ENCODE results near the gene CSGALNACT2.

The CSGALNACT2 gene

DNA sequence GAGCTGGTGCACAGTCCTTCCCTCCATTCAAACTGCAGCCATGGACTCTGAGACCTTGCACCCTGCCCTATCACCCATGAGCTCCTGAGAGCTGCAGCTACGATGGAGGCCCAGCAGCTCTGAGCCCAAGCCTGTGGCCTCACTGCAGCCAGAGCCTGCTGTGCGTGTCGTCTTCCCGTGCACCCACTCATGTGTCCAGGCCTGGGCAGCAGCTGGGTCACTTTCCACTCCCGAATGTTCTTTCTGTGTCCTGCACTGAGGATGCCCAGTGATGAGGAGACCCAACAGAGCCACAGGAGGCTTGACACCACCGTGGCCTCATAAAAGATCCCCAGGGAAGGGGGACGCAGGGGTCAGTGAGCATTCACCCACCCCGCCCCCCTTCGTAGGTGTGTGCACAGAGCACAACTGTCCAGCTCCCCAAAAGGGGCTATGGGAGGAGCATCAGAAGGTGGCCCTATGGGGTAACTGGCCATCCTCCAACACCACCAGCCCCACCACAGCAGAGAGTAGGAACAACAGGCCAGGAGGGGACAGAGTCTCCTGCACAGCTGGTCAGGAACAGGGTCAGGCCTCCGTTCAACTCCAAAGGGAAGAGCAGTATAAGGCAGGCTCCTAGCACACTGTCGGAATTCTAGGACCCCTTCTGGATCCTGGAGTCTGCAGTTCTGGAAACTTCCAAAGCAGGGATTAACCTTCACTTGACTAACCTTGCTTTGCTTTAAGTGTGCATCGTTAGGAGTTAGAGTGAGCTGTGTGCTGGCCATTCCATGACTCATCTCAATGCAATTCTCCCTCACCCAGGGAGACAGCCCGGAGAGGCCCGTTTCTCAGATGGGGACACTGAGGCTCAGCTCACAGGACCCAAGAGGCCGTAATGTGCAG is 76.1 kb downstream of the CSGALNACT2 start:
- Histone ChIP-seq H3K27me3 (replicated peaks; ENCODE audit: control insufficient read depth, insufficient read depth, low read length) (peaks cover 2% of the 10 kb centered on the region), H3K36me3 (ENCODE audit: control insufficient read depth, insufficient read depth, low read length) (no peaks in the 10 kb centered on the region), H3K4me3 (replicated peaks; ENCODE audit: low read depth, low read length) (no peak overlapping the region)
- no peak for DNase-seq (ENCODE audit: extremely low read depth, insufficient read length)
- TF ChIP-seq, protein P1, sequence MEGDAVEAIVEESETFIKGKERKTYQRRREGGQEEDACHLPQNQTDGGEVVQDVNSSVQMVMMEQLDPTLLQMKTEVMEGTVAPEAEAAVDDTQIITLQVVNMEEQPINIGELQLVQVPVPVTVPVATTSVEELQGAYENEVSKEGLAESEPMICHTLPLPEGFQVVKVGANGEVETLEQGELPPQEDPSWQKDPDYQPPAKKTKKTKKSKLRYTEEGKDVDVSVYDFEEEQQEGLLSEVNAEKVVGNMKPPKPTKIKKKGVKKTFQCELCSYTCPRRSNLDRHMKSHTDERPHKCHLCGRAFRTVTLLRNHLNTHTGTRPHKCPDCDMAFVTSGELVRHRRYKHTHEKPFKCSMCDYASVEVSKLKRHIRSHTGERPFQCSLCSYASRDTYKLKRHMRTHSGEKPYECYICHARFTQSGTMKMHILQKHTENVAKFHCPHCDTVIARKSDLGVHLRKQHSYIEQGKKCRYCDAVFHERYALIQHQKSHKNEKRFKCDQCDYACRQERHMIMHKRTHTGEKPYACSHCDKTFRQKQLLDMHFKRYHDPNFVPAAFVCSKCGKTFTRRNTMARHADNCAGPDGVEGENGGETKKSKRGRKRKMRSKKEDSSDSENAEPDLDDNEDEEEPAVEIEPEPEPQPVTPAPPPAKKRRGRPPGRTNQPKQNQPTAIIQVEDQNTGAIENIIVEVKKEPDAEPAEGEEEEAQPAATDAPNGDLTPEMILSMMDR (IDR thresholded peaks at IDR 0.05; ENCODE audit: insufficient read depth, low read length, poor library complexity, severe bottlenecking), result no peak

DNA sequence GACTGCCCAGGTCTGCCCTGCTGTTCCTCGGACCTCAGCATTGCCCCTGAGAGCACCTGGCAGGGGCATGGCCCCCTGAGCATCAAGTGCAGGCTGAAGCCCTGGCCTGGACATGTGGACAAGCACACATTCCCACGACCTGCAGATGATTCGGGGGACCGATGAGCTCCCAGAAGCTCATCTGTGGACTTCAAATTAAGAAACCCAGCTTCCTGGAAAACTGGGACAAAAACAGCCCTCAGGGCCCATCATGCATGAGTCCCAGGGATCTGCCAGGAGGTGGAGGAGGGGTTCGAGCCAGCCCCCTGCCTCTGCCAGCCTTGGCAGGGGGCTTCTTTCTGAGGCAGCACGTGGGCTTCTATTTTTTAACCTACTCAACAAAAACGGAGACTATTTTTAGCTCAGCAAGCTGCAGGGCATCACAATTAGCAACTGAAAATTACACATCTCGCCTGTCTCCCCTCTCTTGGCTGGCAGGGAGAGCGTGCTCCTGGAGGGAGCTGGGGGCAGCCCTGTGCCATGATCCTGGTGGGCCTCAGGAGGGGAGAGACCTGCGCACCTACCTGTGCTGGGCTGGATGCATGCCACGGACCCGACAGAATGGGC is 76.8 kb downstream of the CSGALNACT2 start:
- DNase-seq (ENCODE audit: extremely low read depth, insufficient read length), result no peak
- Histone ChIP-seq H3K4me3 (replicated peaks; ENCODE audit: low read depth, low read length) (no peak overlapping the region), H3K27me3 (replicated peaks; ENCODE audit: control insufficient read depth, insufficient read depth, low read length) (peaks cover 2% of the 10 kb centered on the region), H3K36me3 (ENCODE audit: control insufficient read depth, insufficient read depth, low read length) (no peaks in the 10 kb centered on the region)
- TF ChIP-seq, protein P1 (IDR thresholded peaks at IDR 0.05; ENCODE audit: insufficient read depth, low read length, poor library complexity, severe bottlenecking), result no peak

DNA sequence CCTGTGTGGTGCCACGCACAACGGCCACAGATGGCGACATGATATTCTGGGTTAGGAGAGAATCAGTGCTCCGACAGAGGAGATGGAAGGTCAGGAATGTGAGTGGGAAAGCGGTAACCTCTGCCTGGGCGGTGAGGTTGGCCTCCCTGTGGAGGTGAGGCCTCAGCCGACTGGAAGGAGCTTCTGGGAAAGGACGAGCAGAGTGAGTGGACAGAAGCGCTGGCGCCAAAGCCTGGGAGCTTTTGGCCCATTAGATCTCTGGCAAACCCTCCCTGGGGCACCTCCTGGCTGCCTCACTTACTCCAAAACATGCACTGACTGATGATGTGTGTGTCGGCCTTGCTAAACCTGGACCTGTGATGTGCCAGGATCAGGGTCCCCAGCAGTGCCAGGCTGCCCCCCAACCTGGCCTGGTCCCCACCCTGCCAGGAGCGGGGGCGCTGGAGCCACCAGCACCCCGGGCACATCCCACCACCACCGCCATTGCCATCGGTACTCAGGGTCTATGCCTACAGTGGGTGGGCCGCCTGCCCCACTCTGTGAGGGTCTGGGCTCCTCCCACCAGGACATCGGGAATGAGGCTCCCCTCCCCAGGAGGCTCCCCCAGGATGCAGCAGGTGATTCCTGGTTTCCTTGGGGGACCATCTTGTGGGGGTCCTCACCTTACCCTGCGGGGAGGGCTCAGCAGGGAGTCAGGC is 77.7 kb downstream of the CSGALNACT2 start:
- TF ChIP-seq, protein P1 (IDR thresholded peaks at IDR 0.05; ENCODE audit: insufficient read depth, low read length, poor library complexity, severe bottlenecking), result no peak
- no peak for DNase-seq (ENCODE audit: extremely low read depth, insufficient read length)
- H3K4me3 ChIP-seq (replicated peaks; ENCODE audit: low read depth, low read length), result no peak overlapping the region
- H3K27me3 ChIP-seq (replicated peaks; ENCODE audit: control insufficient read depth, insufficient read depth, low read length), result peaks cover 2% of the 10 kb centered on the region
- no peaks in the 10 kb centered on the region for H3K36me3 ChIP-seq (ENCODE audit: control insufficient read depth, insufficient read depth, low read length)

DNA sequence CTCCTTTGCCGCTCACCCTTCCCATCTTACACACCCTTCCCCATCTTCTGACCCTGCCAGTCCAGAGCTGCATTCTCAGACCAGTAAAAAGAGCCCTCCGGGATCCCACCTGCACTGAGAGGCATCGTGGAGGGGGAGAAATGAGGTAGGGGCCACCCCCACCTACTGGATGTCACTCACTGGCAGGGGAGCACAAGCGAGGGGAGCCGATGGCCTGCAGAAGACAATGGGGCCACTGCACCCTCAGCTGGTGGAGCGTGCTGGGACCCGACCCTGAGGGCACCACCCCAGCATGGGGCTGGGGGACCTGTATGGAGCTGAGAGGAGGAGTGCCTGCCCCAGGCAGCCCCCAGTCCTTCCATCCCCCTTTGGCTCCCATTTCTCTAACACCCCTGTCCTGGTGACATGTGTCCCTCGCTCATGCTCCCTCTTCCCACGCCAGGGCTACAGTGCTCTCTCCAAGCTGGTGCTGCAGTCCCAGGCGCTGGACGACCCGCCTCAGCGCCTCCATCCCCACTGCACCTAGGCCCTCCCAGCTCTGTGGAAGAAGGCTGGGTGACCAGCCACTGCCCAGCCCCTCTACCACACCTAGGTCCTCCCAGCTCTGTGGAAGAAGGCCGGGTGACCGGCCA is 78.8 kb downstream of the CSGALNACT2 start:
- peaks cover 2% of the 10 kb centered on the region for H3K27me3 ChIP-seq (replicated peaks; ENCODE audit: control insufficient read depth, insufficient read depth, low read length)
- H3K36me3 ChIP-seq (ENCODE audit: control insufficient read depth, insufficient read depth, low read length), result no peaks in the 10 kb centered on the region
- DNase-seq (ENCODE audit: extremely low read depth, insufficient read length), result no peak
- no peak overlapping the region for H3K4me3 ChIP-seq (replicated peaks; ENCODE audit: low read depth, low read length)
- TF ChIP-seq, protein P1 (IDR thresholded peaks at IDR 0.05; ENCODE audit: insufficient read depth, low read length, poor library complexity, severe bottlenecking), result no peak

DNA sequence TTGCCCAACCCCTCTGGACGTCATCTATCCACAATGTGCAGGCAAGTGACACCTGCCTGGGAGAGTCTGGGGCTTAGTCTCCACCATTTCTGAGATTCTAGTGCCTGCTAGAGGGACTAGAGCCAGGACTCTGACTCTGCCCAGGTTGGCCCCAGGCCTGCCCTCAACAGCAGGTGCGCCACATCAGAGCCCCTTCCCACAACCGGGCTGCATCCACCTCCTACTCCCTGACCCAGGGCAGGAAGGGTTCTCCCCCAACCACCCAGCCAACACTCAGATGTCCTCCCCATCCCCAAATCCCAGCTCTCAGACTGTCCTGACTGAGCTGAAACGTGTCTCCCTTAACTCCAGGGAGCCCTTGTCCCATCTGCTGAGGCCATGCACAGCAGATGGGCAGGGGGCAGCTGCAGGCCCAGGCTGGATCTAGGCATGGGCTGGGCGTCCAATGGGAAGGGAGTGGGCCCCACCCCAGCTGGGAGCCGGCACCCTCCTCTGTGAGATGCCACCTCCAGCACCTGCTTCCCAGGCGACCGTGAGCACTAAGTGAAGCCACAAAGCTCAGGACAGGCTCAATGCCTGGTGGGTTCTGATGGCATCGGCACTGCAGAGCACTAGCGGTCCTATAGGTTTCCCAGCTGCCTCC is 79.4 kb downstream of the CSGALNACT2 start:
- Histone ChIP-seq H3K4me3 (replicated peaks; ENCODE audit: low read depth, low read length) (no peak overlapping the region), H3K36me3 (ENCODE audit: control insufficient read depth, insufficient read depth, low read length) (no peaks in the 10 kb centered on the region), H3K27me3 (replicated peaks; ENCODE audit: control insufficient read depth, insufficient read depth, low read length) (peaks cover 2% of the 10 kb centered on the region)
- no peak for DNase-seq (ENCODE audit: extremely low read depth, insufficient read length)
- TF ChIP-seq, protein P1 (IDR thresholded peaks at IDR 0.05; ENCODE audit: insufficient read depth, low read length, poor library complexity, severe bottlenecking), result no peak

All from GM06990 (cell line).